Sigmoid colon (tissue), 4 donors: ENCODE results near the gene LDB2.

Source experiments
- EP300 ChIP-seq, 4 donors: sonication (generic); formaldehyde crosslinking; IDR thresholded peaks; one replicate each; pipeline ENCODE4 v1.6.1; 2017; ENCODE audit warnings: antibody characterized with exemption in 4 of 4
- POLR2A ChIP-seq, 2 donors: fragments of 450-650 bp; IDR thresholded peaks; one replicate each; pipeline ENCODE4 v1.6.1; 2016; ENCODE audit warnings: antibody characterized with exemption in 2 of 2, mild to moderate bottlenecking in 2 of 2, moderate library complexity in 2 of 2
- TF ChIP-seq, protein P1 (sequence below), 4 experiments: fragments of 450-650 bp in 3 of 4; fragments of 200-600 bp in 1 of 4; IDR thresholded peaks; one replicate each; pipeline ENCODE4 v1.5.1; 2016 to 2019; ENCODE audit warnings: antibody characterized with exemption in 4 of 4, mild to moderate bottlenecking in 3 of 4, moderate library complexity in 2 of 4

DNA sequence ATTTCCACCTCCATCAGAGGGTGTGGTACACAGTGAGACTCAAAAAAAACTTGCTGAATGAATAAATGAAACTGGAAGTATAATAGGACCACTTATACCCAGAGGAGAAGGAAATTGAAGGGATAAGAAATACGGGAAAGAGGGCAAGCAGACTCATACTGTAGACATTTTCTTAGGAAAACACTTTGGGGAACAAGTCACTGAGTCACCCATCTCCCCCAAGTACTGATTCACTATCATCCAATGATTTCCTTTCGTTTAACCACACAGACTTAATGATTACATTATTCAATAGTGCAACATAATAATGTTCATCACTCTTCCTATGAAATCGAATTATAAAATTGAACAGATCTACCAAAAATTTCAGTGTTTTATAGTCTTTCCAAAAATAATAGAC is 97.1 kb downstream of the LDB2 start:
- TF ChIP-seq, protein P1, sequence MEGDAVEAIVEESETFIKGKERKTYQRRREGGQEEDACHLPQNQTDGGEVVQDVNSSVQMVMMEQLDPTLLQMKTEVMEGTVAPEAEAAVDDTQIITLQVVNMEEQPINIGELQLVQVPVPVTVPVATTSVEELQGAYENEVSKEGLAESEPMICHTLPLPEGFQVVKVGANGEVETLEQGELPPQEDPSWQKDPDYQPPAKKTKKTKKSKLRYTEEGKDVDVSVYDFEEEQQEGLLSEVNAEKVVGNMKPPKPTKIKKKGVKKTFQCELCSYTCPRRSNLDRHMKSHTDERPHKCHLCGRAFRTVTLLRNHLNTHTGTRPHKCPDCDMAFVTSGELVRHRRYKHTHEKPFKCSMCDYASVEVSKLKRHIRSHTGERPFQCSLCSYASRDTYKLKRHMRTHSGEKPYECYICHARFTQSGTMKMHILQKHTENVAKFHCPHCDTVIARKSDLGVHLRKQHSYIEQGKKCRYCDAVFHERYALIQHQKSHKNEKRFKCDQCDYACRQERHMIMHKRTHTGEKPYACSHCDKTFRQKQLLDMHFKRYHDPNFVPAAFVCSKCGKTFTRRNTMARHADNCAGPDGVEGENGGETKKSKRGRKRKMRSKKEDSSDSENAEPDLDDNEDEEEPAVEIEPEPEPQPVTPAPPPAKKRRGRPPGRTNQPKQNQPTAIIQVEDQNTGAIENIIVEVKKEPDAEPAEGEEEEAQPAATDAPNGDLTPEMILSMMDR (IDR thresholded peaks at IDR 0.05), result no peak
- TF ChIP-seq EP300 (IDR thresholded peaks at IDR 0.05) (no peak), POLR2A (IDR thresholded peaks at IDR 0.05) (no peak)
